Measurements from ENCODE around the gene ZNF275. TPM values are rescaled to one million over a fixed set of nuclear protein-coding genes. Genes with fewer than 3 reads are reported as not detected.

ZNF275 gene
- total RNA-seq, 1 experiment from 2014 or later = 9.8 TPM

DNA sequence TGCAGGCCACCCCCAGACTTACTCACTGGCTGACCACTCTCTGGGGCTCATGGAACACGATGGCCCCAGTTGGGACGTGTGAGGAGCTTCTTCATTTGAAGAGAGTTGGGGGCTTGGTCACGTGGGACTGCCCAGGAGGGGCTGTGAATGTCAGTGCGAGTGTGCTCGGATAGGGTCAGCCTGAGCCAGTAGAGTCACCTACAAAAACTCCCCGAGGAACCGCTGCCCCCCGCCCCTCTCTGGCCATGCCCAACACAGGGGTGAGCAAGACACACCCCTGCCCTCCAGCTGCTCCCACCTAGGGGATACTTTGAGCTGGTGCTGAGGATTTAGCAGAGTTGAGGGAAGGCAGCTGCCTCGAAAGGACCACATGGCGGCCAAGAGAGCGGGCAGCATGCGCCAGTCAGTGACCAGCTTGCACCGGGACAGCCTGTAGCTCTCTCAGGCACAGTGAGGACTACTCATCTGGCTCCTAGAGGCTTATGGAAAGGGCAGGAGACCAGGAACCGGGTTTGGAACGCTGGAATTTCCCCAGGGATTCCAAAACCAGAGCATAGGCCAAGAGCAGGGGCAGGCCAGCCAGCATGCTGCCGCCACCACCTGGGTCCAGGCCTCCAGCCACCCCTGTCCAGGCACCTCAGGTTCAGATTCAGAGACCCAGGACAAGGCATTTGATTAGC lies 58.8 kb downstream of the ZNF275 start:
- Histone ChIP-seq H3K27ac (ENCODE audit: low read depth, low read length) (no peak overlapping the region), H3K27me3 (ENCODE audit: insufficient read depth, low read length) (no peaks in the 10 kb centered on the region), H4K20me1 (ENCODE audit: insufficient read depth) (no peaks in the 10 kb centered on the region), H3K4me3 (replicated peaks in 1 of 2; ENCODE audit: low read depth in 1 of 2, low read length in 2 of 2) (no peak overlapping the region), H3K9me2 (ENCODE audit: insufficient read depth) (no peaks in the 10 kb centered on the region), H2AFZ (ENCODE audit: low read depth, low read length, poor library complexity, severe bottlenecking) (no peak overlapping the region), H3K4me1 (ENCODE audit: control insufficient read depth in 1 of 2, insufficient read depth in 2 of 2, low read length in 2 of 2) (no peaks in the 10 kb centered on the region), H3K9ac (ENCODE audit: low read length) (no peak overlapping the region), H3K36me3 (ENCODE audit: control insufficient read depth in 1 of 2, insufficient read depth in 2 of 2, low read length in 2 of 2) (no peaks in the 10 kb centered on the region), H3K9me3 (ENCODE audit: control insufficient read depth in 1 of 2, insufficient read depth in 1 of 2, low read depth in 1 of 2, low read length in 2 of 2) (no peaks in the 10 kb centered on the region), H3K4me2 (ENCODE audit: low read length) (no peak overlapping the region), H3K79me2 (ENCODE audit: insufficient read depth, low read length) (no peaks in the 10 kb centered on the region)
- TF ChIP-seq SIN3A (IDR thresholded peaks at IDR 0.05; ENCODE audit: low read depth) = no peak
- TF ChIP-seq SP1 (IDR thresholded peaks at IDR 0.05; ENCODE audit: low read depth) = no peak
- TF ChIP-seq, protein P1, sequence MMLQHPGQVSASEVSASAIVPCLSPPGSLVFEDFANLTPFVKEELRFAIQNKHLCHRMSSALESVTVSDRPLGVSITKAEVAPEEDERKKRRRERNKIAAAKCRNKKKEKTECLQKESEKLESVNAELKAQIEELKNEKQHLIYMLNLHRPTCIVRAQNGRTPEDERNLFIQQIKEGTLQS (IDR thresholded peaks at IDR 0.05) = no peak
- TF ChIP-seq TCF7L2 (IDR thresholded peaks at IDR 0.05; ENCODE audit: borderline replicate concordance, extremely low read depth, insufficient read depth, insufficient read length) = no peak
- no peak for TF ChIP-seq RAD21 (IDR thresholded peaks at IDR 0.05; ENCODE audit: low read depth)
- no peak for TF ChIP-seq ZFX (IDR thresholded peaks at IDR 0.05)
- TF ChIP-seq JUND (IDR thresholded peaks at IDR 0.05) = no peak
- no peak for TF ChIP-seq CEBPB (IDR thresholded peaks at IDR 0.05; ENCODE audit: low read depth)
- no peak for TF ChIP-seq SRF (IDR thresholded peaks at IDR 0.05; ENCODE audit: low read depth)
- no peak for TF ChIP-seq POLR2AphosphoS5 (IDR thresholded peaks at IDR 0.05; ENCODE audit: low read depth, low read length)
- no peak for TF ChIP-seq CTCF (IDR thresholded peaks at IDR 0.05 in 2 of 3, conservative IDR thresholded peaks at IDR 0.05 in 1 of 3; ENCODE audit: borderline replicate concordance in 1 of 3, insufficient read depth in 1 of 3, low read depth in 2 of 3, low read length in 2 of 3)
- TF ChIP-seq CBX3 (IDR thresholded peaks at IDR 0.05; ENCODE audit: low read depth) = no peak
- TF ChIP-seq EZH2 (IDR thresholded peaks at IDR 0.05) = no peak
- no peak for TF ChIP-seq POLR2A (IDR thresholded peaks at IDR 0.05; ENCODE audit: borderline replicate concordance, extremely low read depth, insufficient read depth, insufficient read length)
- no peak for TF ChIP-seq EZH2phosphoT487 (IDR thresholded peaks at IDR 0.05; ENCODE audit: borderline replicate concordance)
- TF ChIP-seq FOSL1 (IDR thresholded peaks at IDR 0.05; ENCODE audit: low read depth) = no peak
- no peak for TF ChIP-seq YY1 (IDR thresholded peaks at IDR 0.05; ENCODE audit: extremely low read depth, insufficient replicate concordance, low read depth, low read length)
- TF ChIP-seq REST (IDR thresholded peaks at IDR 0.05; ENCODE audit: low read depth) = no peak
- TF ChIP-seq ZNF274 (IDR thresholded peaks at IDR 0.05; ENCODE audit: low read depth, low read length) = no peak
- RAD21 ChIA-PET (ENCODE audit: low non-redundant PET in 1 of 2, low total read pairs in 2 of 2, uncharacterized antibody in 2 of 2, unreplicated experiment in 2 of 2) = no interaction called here
- intact Hi-C loops (cut with micrococcal nuclease) = no loop called here
- DNase-seq (ENCODE audit: low read depth, low spot score) = no peak
- POLR2A ChIA-PET = no interaction called here
- ATAC-seq = no peak
- no TSS peak for BruUV-seq (replicated peaks)
- CTCF ChIA-PET = no interaction called here

Measured in HCT116 (cell line).